Gastroesophageal sphincter (tissue), 3 donors: ENCODE measurements around the gene SMC6.

Source experiments
- CTCF ChIP-seq, 4 experiments: fragments of 200-600 bp in 2 of 4; fragments of 450-650 bp in 2 of 4; sonication (generic) in 1 of 4; IDR thresholded peaks; one replicate each; pipeline ENCODE4 v1.5.1; 2017 to 2019; ENCODE audit warnings: antibody characterized with exemption in 4 of 4, mild to moderate bottlenecking in 2 of 4, moderate library complexity in 2 of 4
- EP300 ChIP-seq: sonication (generic); formaldehyde crosslinking; IDR thresholded peaks from one replicate; pipeline ENCODE4 v1.6.1; 2017; ENCODE audit warnings: antibody characterized with exemption, mild to moderate bottlenecking
- POLR2AphosphoS5 ChIP-seq: sonication (generic); formaldehyde crosslinking; IDR thresholded peaks from one replicate; pipeline ENCODE4 v1.6.1; 2017; ENCODE audit warnings: antibody characterized with exemption

- TF ChIP-seq CTCF (IDR thresholded peaks at IDR 0.05) (no peak), POLR2AphosphoS5 (no peak), EP300 (no peak)
Observed at GRCh38 chr2:17756668-17757067, 3.1 kb upstream of the SMC6 start.
